ENCODE data around the gene ACAD11.

DNA sequence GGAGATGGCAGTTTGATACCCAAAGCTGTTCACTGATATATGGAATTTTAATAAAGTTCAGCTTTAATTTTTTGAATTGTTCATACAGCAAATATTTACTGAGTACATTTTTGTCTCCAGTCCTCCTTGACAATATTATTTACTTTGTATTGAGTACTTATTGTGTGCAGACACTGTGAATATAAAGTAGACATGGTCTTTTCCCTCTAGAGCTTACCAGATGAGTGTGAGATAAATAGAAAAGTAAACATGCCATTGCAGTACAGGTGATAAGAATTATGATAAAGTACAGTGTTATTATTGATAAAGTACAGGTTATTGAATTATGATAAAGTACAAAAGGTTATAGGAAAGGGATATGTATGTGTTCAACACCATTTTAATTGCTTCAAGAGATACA lies 2.6 kb upstream of the ACAD11 start:
- TF ChIP-seq, protein P1, sequence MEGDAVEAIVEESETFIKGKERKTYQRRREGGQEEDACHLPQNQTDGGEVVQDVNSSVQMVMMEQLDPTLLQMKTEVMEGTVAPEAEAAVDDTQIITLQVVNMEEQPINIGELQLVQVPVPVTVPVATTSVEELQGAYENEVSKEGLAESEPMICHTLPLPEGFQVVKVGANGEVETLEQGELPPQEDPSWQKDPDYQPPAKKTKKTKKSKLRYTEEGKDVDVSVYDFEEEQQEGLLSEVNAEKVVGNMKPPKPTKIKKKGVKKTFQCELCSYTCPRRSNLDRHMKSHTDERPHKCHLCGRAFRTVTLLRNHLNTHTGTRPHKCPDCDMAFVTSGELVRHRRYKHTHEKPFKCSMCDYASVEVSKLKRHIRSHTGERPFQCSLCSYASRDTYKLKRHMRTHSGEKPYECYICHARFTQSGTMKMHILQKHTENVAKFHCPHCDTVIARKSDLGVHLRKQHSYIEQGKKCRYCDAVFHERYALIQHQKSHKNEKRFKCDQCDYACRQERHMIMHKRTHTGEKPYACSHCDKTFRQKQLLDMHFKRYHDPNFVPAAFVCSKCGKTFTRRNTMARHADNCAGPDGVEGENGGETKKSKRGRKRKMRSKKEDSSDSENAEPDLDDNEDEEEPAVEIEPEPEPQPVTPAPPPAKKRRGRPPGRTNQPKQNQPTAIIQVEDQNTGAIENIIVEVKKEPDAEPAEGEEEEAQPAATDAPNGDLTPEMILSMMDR (IDR thresholded peaks at IDR 0.05): no peak
- TF ChIP-seq GABPB1 (CRISPR knock-in tag; IDR thresholded peaks at IDR 0.05): no peak

All from WTC11 (cell line).